C4-2B (cell line): ENCODE results near the gene EIF4EBP3.

Experiments used
- ZFX ChIP-seq: fragments of 450-650 bp; IDR thresholded peaks from 2 replicates; pipeline ENCODE4 v1.6.1; 2017
- TF ChIP-seq, protein P1 (sequence below): fragments of 450-650 bp; conservative IDR thresholded peaks from 2 replicates; pipeline ENCODE4 v1.5.1; 2017; ENCODE audit warnings: mild to moderate bottlenecking

DNA sequence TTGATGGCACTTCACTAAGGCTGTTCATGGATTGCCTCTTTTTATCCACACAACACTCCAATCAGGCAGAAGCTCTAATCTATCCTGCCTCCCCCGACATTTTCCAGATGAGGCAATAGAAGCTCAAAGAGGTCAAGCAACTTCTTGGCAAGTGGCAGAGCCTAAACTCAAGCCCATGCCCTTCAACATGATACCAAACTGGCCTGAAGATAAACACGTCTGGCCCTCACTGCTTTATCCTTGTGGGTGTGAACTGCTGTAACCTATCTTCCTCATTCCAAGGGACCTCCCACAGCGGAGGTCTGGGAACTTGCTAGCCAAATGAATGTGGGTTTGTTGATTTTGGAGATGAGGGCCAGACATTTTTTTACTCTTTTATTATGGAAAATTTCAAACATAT is 26.7 kb downstream of the EIF4EBP3 start:
- TF ChIP-seq, protein P1, sequence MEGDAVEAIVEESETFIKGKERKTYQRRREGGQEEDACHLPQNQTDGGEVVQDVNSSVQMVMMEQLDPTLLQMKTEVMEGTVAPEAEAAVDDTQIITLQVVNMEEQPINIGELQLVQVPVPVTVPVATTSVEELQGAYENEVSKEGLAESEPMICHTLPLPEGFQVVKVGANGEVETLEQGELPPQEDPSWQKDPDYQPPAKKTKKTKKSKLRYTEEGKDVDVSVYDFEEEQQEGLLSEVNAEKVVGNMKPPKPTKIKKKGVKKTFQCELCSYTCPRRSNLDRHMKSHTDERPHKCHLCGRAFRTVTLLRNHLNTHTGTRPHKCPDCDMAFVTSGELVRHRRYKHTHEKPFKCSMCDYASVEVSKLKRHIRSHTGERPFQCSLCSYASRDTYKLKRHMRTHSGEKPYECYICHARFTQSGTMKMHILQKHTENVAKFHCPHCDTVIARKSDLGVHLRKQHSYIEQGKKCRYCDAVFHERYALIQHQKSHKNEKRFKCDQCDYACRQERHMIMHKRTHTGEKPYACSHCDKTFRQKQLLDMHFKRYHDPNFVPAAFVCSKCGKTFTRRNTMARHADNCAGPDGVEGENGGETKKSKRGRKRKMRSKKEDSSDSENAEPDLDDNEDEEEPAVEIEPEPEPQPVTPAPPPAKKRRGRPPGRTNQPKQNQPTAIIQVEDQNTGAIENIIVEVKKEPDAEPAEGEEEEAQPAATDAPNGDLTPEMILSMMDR, result no peak
- no peak for TF ChIP-seq ZFX
